ENCODE measurements around the gene ATF4. TPM values are rescaled to one million over a fixed set of nuclear protein-coding genes. Genes with fewer than 3 reads are reported as not detected.

Gene ATF4
- total RNA-seq, 4 donors from 2014 or later: 214 to 336 (median 309) TPM

- intact Hi-C loops (cut with DNase I; ENCODE audit: low total_unique reads): no loop called here
- H3K4me3 ChIP-seq (ENCODE audit: low read depth, poor library complexity, severe bottlenecking): no peak overlapping the region
- no peak for TF ChIP-seq POLR2A (IDR thresholded peaks at IDR 0.05)
- TF ChIP-seq CTCF (IDR thresholded peaks at IDR 0.05): no peak
- 80 to 82% methylated on average over 14 of the region's 14 CpGs for WGBS, 2 donors
- DNase-seq (ENCODE audit: low spot score in 2 of 2): no peak
Measured at GRCh38 chr22:39558950-39559349, 38.6 kb downstream of the ATF4 start.

GRCh38 chr22:39559456-39560105, 39.2 kb downstream of the ATF4 start:
- WGBS, 2 donors: 47 to 50% methylated on average over 11 of the region's 11 CpGs
- DNase-seq (ENCODE audit: low spot score in 2 of 2): no peak
- no peak overlapping the region for H3K4me3 ChIP-seq (ENCODE audit: low read depth, poor library complexity, severe bottlenecking)
- intact Hi-C loops (cut with DNase I; ENCODE audit: low total_unique reads): no loop called here
- TF ChIP-seq CTCF (IDR thresholded peaks at IDR 0.05): no peak
- no peak for TF ChIP-seq POLR2A (IDR thresholded peaks at IDR 0.05)

- intact Hi-C loops (cut with DNase I; ENCODE audit: low total_unique reads): no loop called here
- no peak for TF ChIP-seq POLR2A (IDR thresholded peaks at IDR 0.05)
- no peak for TF ChIP-seq CTCF (IDR thresholded peaks at IDR 0.05)
- DNase-seq (ENCODE audit: low spot score in 2 of 2): no peak
- H3K4me3 ChIP-seq (ENCODE audit: low read depth, poor library complexity, severe bottlenecking): no peak overlapping the region
- 36 to 38% methylated on average over 6 of the region's 6 CpGs for WGBS, 2 donors
Measured at GRCh38 chr22:39560127-39560526, 39.8 kb downstream of the ATF4 start.

- no peak for TF ChIP-seq CTCF (IDR thresholded peaks at IDR 0.05)
- no peak for TF ChIP-seq POLR2A (IDR thresholded peaks at IDR 0.05)
- no peak overlapping the region for H3K4me3 ChIP-seq (ENCODE audit: low read depth, poor library complexity, severe bottlenecking)
- intact Hi-C loops (cut with DNase I; ENCODE audit: low total_unique reads): no loop called here
- 72 to 78% methylated on average over 9 of the region's 9 CpGs for WGBS, 2 donors
- no peak for DNase-seq (ENCODE audit: low spot score in 2 of 2)
Measured at GRCh38 chr22:39562839-39563489, 42.6 kb downstream of the ATF4 start.

- H3K4me3 ChIP-seq (ENCODE audit: low read depth, poor library complexity, severe bottlenecking): no peak overlapping the region
- intact Hi-C loops (cut with DNase I; ENCODE audit: low total_unique reads): no loop called here
- no peak for DNase-seq (ENCODE audit: low spot score in 2 of 2)
- TF ChIP-seq POLR2A (IDR thresholded peaks at IDR 0.05): no peak
- TF ChIP-seq CTCF (IDR thresholded peaks at IDR 0.05): peak in 1 of 3 donors; percentile 4
- WGBS, 2 donors: 78 to 91% methylated on average over 7 of the region's 7 CpGs
Measured at GRCh38 chr22:39563571-39564428, 43.4 kb downstream of the ATF4 start.

Data from lower leg skin (tissue), 4 donors.